ENCODE data around the gene LBP.
"Not testable (repeated sequence)": the region's sequence is repeated elsewhere in the genome, so short reads cannot be mapped to it uniquely, and the experiment has no call there.

The LBP gene

GRCh38 chr20:38346247-38346651 lies at the start of gene LBP:
Gene LBP (plus strand): TSS chr20:38346482. CDS start chr20:38346517, 35 bp downstream.
- DNase-seq, result no peak

GRCh38 chr20:38297916-38298674 lies 48.2 kb upstream of the LBP start:
- DNase-seq, result no peak

GRCh38 chr20:38298768-38299288 lies 47.5 kb upstream of the LBP start:
- DNase-seq, result no peak

- no peak for DNase-seq
Measured at GRCh38 chr20:38299963-38300362, 46.3 kb upstream of the LBP start.

GRCh38 chr20:38300438-38300837 lies 45.8 kb upstream of the LBP start:
- DNase-seq, result no peak

GRCh38 chr20:38301309-38301708 lies 45.0 kb upstream of the LBP start:
- DNase-seq, result no peak

- DNase-seq, result no peak
Measured at GRCh38 chr20:38302786-38303185, 43.5 kb upstream of the LBP start.

- no peak for DNase-seq
Measured at GRCh38 chr20:38303908-38304379, 42.3 kb upstream of the LBP start, which contains the start of gene BPI. Gene BPI (plus strand): TSS chr20:38304156. CDS start chr20:38304224, 68 bp downstream.

GRCh38 chr20:38304845-38305447 lies 41.3 kb upstream of the LBP start:
- no peak for DNase-seq

GRCh38 chr20:38305541-38305940 lies 40.7 kb upstream of the LBP start:
- no peak for DNase-seq

GRCh38 chr20:38306379-38306778 lies 39.9 kb upstream of the LBP start:
- DNase-seq, result no peak

GRCh38 chr20:38307371-38308046 lies 38.8 kb upstream of the LBP start:
- DNase-seq, result no peak

GRCh38 chr20:38308047-38308438 lies 38.2 kb upstream of the LBP start:
- no peak for DNase-seq

GRCh38 chr20:38308447-38308846 lies 37.8 kb upstream of the LBP start:
- no peak for DNase-seq

- no peak for DNase-seq
Measured at GRCh38 chr20:38311091-38311490, 35.2 kb upstream of the LBP start.

- DNase-seq, result no peak
Measured at GRCh38 chr20:38311491-38311890, 34.8 kb upstream of the LBP start.

GRCh38 chr20:38313676-38314075 lies 32.6 kb upstream of the LBP start:
- no peak for DNase-seq

GRCh38 chr20:38314350-38314749 lies 31.9 kb upstream of the LBP start:
- DNase-seq, result not testable (repeated sequence)

GRCh38 chr20:38315290-38315966 lies 30.9 kb upstream of the LBP start:
- DNase-seq, result no peak

- no peak for DNase-seq
Measured at GRCh38 chr20:38316341-38316740, 29.9 kb upstream of the LBP start.

GRCh38 chr20:38317422-38317821 lies 28.9 kb upstream of the LBP start:
- no peak for DNase-seq

GRCh38 chr20:38320221-38320620 lies 26.1 kb upstream of the LBP start:
- DNase-seq, result no peak
